K562 (cell line): Measurements from ENCODE around the gene PLEKHA8. TPM values are rescaled to one million over a fixed set of nuclear protein-coding genes. Genes with fewer than 3 reads are reported as not detected.

ENCODE experiments used
- ATF1 ChIP-seq, 2 experiments: fragments of 450-650 bp in 1 of 2; IDR thresholded peaks; 2 replicates each; pipeline ENCODE4 v1.6.1; 2016; ENCODE audit warnings: missing compliant biosample characterization in 1 of 2, missing genetic modification characterization in 1 of 2
- CBX5 ChIP-seq: IDR thresholded peaks from 2 replicates; pipeline ENCODE4 v1.6.1; 2014; ENCODE audit warnings: low read depth, borderline replicate concordance
- GATA2 ChIP-seq: sonication (generic); formaldehyde crosslinking; IDR thresholded peaks from 2 replicates; pipeline ENCODE4 v1.4.0; 2020; ENCODE audit warnings: mild to moderate bottlenecking, missing genetic modification reagents
- ZBTB5 ChIP-seq: fragments of 450-650 bp; IDR thresholded peaks from 2 replicates; pipeline ENCODE4 v1.6.1; 2017; ENCODE audit warnings: antibody characterized with exemption
- ZFP1 ChIP-seq: fragments of 450-650 bp; formaldehyde crosslinking; IDR thresholded peaks from 2 replicates; pipeline ENCODE4 v1.4.0; 2020; ENCODE audit warnings: mild to moderate bottlenecking, mixed read lengths
- ZNF277 ChIP-seq: fragments of 250-450 bp; sonication (Bioruptor Pico); IDR thresholded peaks from 2 replicates; pipeline ENCODE4 v1.8.0; 2022; ENCODE audit warnings: inconsistent platforms, mild to moderate bottlenecking, moderate library complexity, borderline replicate concordance
- ZNF449 ChIP-seq: fragments of 250-450 bp; sonication (Bioruptor Pico); IDR thresholded peaks from 2 replicates; pipeline ENCODE4 v1.8.0; 2022; ENCODE audit warnings: moderate library complexity, mild to moderate bottlenecking, inconsistent platforms
- ZNF512 ChIP-seq: IDR thresholded peaks from 2 replicates; pipeline ENCODE4 v1.6.1; 2016; ENCODE audit warnings: missing genetic modification characterization, missing compliant biosample characterization
- polyA plus RNA-seq, 8 experiments: library from polyadenylated mRNA; depleted of rRNA in 4 of 8; stranded (reverse) in 5 of 8; unstranded in 3 of 8; fragments of >200 nt; fragmentation: Nextera tagmentation in 2 of 8; fragmentation: Illumina TruSeq in 1 of 8; extraction: Ambion mirVana in 2 of 8; extraction: Trizol in 1 of 8; gene quantifications; 2 replicates each; pipeline versions ENCODE4 v1.2.1 to v1.2.3, GENCODE V29; 2011 to 2014; ENCODE audit warnings: inconsistent platforms in 1 of 8, missing spikeins in 1 of 8
- total RNA-seq, 7 experiments: library from RNA; depleted of rRNA in 6 of 7; stranded (reverse); fragments of >200 nt in 6 of 7; fragmentation: Illumina TruSeq in 2 of 7; extraction: Trizol in 2 of 7; gene quantifications; 2 replicates each; pipeline versions ENCODE4 v1.2.1 to v1.2.3, GENCODE V29; 2011 to 2021; ENCODE audit warnings: low replicate concordance in 1 of 7
- TF ChIP-seq, protein P1 (sequence below), 2 experiments: fragments of 200-800 bp in 1 of 2; sonication (Bioruptor generic) in 1 of 2; sonication (generic) in 1 of 2; formaldehyde crosslinking in 1 of 2; IDR thresholded peaks in 1 of 2; conservative IDR thresholded peaks in 1 of 2; 2 replicates each; pipeline versions ENCODE4 v1.5.0 to v1.6.1; 2016 to 2020; ENCODE audit warnings: missing compliant biosample characterization in 1 of 2, missing genetic modification characterization in 1 of 2, missing genetic modification reagents in 1 of 2
- TF ChIP-seq, protein P2 (sequence below): fragments of 450-650 bp; formaldehyde crosslinking; IDR thresholded peaks from 2 replicates; pipeline ENCODE4 v1.4.0; 2020; ENCODE audit warnings: mild to moderate bottlenecking
- TF ChIP-seq, protein P3 (sequence below): fragments of 450-650 bp; formaldehyde crosslinking; IDR thresholded peaks from 2 replicates; pipeline ENCODE4 v1.4.0; 2022; ENCODE audit warnings: missing genetic modification characterization
- TF ChIP-seq, protein P4 (sequence below): sonication (generic); formaldehyde crosslinking; IDR thresholded peaks from 2 replicates; pipeline ENCODE4 v1.8.0; 2022; ENCODE audit warnings: missing genetic modification reagents, mild to moderate bottlenecking, borderline replicate concordance

The PLEKHA8 gene
- total and polyA plus RNA-seq, 9 of the 15 experiments (the other 6 are each of a cell fraction or from before 2014, with no cell fraction given): 3.2 to 16.3 (median 11.8) TPM

DNA sequence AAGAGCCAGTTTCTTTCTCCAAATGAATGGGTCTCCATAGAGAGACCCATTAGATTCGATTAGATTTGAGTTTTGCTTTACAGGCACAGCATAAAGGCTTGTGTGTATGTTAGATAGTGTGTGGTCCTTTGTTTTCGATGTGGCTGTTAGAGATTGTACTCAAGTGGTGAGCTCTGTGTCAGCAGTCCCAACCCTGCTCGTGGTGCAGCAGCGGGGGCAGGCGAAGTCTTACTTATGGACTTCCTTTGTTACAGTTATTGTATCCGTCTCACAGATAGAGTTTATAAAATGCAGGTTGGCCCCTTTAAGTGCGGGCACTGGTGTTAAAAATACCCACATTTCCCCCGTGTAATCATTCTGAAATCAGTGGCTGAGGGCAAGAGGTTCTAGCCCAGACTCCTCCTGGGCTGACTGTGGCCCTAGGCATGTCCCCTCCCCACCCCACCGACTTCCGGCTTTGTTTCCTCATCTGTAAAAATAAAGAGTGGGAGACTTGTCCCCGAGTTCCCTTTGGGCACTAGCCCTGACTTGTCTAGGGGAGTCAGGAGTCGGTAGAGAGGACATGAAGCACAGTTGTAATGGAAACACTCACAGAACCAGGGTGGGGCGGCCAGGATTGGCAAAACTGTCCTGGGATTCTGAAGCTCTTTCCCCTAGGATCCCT, 135.2 kb downstream of the PLEKHA8 start (continued):
- TF ChIP-seq ZNF449 (CRISPR knock-in tag) (no peak), ATF1 (CRISPR knock-in tag; IDR thresholded peaks at IDR 0.05) (no peak), ATF1 (tag; IDR thresholded peaks at IDR 0.05) (no peak), GATA2 (CRISPR knock-in tag) (peak; percentile 27; the same call in 1 of the 2 replicates), ZFP1 (CRISPR knock-in tag) (no peak), ZNF512 (tag) (no peak), CBX5 (no peak), ZBTB5 (no peak), ZNF277 (CRISPR knock-in tag) (no peak)
- TF ChIP-seq, protein P1, sequence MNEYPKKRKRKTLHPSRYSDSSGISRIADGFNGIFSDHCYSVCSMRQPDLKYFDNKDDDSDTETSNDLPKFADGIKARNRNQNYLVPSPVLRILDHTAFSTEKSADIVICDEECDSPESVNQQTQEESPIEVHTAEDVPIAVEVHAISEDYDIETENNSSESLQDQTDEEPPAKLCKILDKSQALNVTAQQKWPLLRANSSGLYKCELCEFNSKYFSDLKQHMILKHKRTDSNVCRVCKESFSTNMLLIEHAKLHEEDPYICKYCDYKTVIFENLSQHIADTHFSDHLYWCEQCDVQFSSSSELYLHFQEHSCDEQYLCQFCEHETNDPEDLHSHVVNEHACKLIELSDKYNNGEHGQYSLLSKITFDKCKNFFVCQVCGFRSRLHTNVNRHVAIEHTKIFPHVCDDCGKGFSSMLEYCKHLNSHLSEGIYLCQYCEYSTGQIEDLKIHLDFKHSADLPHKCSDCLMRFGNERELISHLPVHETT (CRISPR knock-in tag; conservative IDR thresholded peaks at IDR 0.05 in 1 of 2, IDR thresholded peaks at IDR 0.05 in 1 of 2): peak in 1 of 2 experiments; percentile 65; a peak in 2 of 4 replicates
- TF ChIP-seq, protein P2, sequence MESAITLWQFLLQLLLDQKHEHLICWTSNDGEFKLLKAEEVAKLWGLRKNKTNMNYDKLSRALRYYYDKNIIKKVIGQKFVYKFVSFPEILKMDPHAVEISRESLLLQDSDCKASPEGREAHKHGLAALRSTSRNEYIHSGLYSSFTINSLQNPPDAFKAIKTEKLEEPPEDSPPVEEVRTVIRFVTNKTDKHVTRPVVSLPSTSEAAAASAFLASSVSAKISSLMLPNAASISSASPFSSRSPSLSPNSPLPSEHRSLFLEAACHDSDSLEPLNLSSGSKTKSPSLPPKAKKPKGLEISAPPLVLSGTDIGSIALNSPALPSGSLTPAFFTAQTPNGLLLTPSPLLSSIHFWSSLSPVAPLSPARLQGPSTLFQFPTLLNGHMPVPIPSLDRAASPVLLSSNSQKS (CRISPR knock-in tag): no peak
- TF ChIP-seq, protein P3, sequence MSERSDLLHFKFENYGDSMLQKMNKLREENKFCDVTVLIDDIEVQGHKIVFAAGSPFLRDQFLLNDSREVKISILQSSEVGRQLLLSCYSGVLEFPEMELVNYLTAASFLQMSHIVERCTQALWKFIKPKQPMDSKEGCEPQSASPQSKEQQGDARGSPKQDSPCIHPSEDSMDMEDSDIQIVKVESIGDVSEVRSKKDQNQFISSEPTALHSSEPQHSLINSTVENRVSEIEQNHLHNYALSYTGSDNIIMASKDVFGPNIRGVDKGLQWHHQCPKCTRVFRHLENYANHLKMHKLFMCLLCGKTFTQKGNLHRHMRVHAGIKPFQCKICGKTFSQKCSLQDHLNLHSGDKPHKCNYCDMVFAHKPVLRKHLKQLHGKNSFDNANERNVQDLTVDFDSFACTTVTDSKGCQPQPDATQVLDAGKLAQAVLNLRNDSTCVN (CRISPR knock-in tag): no peak
- TF ChIP-seq, protein P4, sequence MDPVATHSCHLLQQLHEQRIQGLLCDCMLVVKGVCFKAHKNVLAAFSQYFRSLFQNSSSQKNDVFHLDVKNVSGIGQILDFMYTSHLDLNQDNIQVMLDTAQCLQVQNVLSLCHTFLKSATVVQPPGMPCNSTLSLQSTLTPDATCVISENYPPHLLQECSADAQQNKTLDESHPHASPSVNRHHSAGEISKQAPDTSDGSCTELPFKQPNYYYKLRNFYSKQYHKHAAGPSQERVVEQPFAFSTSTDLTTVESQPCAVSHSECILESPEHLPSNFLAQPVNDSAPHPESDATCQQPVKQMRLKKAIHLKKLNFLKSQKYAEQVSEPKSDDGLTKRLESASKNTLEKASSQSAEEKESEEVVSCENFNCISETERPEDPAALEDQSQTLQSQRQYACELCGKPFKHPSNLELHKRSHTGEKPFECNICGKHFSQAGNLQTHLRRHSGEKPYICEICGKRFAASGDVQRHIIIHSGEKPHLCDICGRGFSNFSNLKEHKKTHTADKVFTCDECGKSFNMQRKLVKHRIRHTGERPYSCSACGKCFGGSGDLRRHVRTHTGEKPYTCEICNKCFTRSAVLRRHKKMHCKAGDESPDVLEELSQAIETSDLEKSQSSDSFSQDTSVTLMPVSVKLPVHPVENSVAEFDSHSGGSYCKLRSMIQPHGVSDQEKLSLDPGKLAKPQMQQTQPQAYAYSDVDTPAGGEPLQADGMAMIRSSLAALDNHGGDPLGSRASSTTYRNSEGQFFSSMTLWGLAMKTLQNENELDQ: no peak
